HEK293 (cell line): ENCODE data around the gene EPS8L1.
A peak's percentile ranks its signal among the peaks of the same experiment; 100 is the strongest.

Experiments used
- BCL11A ChIP-seq: fragments of 450-650 bp; formaldehyde crosslinking; IDR thresholded peaks from 2 replicates; pipeline ENCODE4 v1.5.1; 2016; ENCODE audit warnings: low read depth, missing biosample characterization, missing genetic modification characterization
- GLIS2 ChIP-seq: fragments of 450-650 bp; formaldehyde crosslinking; IDR thresholded peaks from 2 replicates; pipeline ENCODE4 v1.5.1; 2016; ENCODE audit warnings: missing biosample characterization, missing genetic modification characterization
- INSM2 ChIP-seq: fragments of 450-650 bp; formaldehyde crosslinking; IDR thresholded peaks from 2 replicates; pipeline ENCODE4 v1.5.1; 2016; ENCODE audit warnings: missing biosample characterization, missing genetic modification characterization
- PRDM10 ChIP-seq: fragments of 450-650 bp; formaldehyde crosslinking; IDR thresholded peaks from 2 replicates; pipeline ENCODE4 v1.5.1; 2016; ENCODE audit warnings: missing biosample characterization, missing genetic modification characterization
- SCRT1 ChIP-seq: fragments of 450-650 bp; formaldehyde crosslinking; IDR thresholded peaks from 2 replicates; pipeline ENCODE4 v1.5.1; 2016; ENCODE audit warnings: missing biosample characterization, missing genetic modification characterization, borderline replicate concordance
- SP2 ChIP-seq: fragments of 450-650 bp; formaldehyde crosslinking; IDR thresholded peaks from 2 replicates; pipeline ENCODE4 v1.5.1; 2016; ENCODE audit warnings: missing biosample characterization, missing genetic modification characterization
- SP3 ChIP-seq: fragments of 450-650 bp; formaldehyde crosslinking; IDR thresholded peaks from 2 replicates; pipeline ENCODE4 v1.5.1; 2016; ENCODE audit warnings: missing biosample characterization, missing genetic modification characterization
- TCF7L2 ChIP-seq: IDR thresholded peaks from 2 replicates; pipeline ENCODE4 v1.6.1; 2011; ENCODE audit warnings: low read depth, mild to moderate bottlenecking, inconsistent platforms, low read length, moderate library complexity, borderline replicate concordance
- TRIM28 ChIP-seq: IDR thresholded peaks from 2 replicates; pipeline ENCODE4 v1.6.1; 2011; ENCODE audit warnings: low read length, control low read depth, borderline replicate concordance
- ZBTB21 ChIP-seq: fragments of 450-650 bp; formaldehyde crosslinking; IDR thresholded peaks from 2 replicates; pipeline ENCODE4 v1.5.1; 2017; ENCODE audit warnings: missing biosample characterization, missing genetic modification characterization
- ZBTB49 ChIP-seq: fragments of 450-650 bp; formaldehyde crosslinking; IDR thresholded peaks from 2 replicates; pipeline ENCODE4 v1.5.1; 2016; ENCODE audit warnings: missing biosample characterization, missing genetic modification characterization, low read depth
- ZIC2 ChIP-seq: fragments of 450-650 bp; formaldehyde crosslinking; IDR thresholded peaks from 2 replicates; pipeline ENCODE4 v1.5.1; 2016; ENCODE audit warnings: missing biosample characterization, missing genetic modification characterization
- ZNF10 ChIP-seq: fragments of 450-650 bp; formaldehyde crosslinking; IDR thresholded peaks from 2 replicates; pipeline ENCODE4 v1.5.1; 2017; ENCODE audit warnings: missing biosample characterization, missing genetic modification characterization
- ZNF112 ChIP-seq: fragments of 450-650 bp; formaldehyde crosslinking; IDR thresholded peaks from 2 replicates; pipeline ENCODE4 v1.5.0; 2017; ENCODE audit warnings: missing biosample characterization, missing genetic modification characterization
- ZNF146 ChIP-seq: fragments of 450-650 bp; formaldehyde crosslinking; IDR thresholded peaks from 2 replicates; pipeline ENCODE4 v1.5.1; 2016; ENCODE audit warnings: missing biosample characterization, missing genetic modification characterization
- ZNF18 ChIP-seq: fragments of 450-650 bp; formaldehyde crosslinking; IDR thresholded peaks from 2 replicates; pipeline ENCODE4 v1.5.1; 2016; ENCODE audit warnings: missing biosample characterization, missing genetic modification characterization
- ZNF202 ChIP-seq: fragments of 450-650 bp; formaldehyde crosslinking; IDR thresholded peaks from 2 replicates; pipeline ENCODE4 v1.5.1; 2016; ENCODE audit warnings: missing biosample characterization, missing genetic modification characterization, borderline replicate concordance
- ZNF292 ChIP-seq: fragments of 450-650 bp; formaldehyde crosslinking; IDR thresholded peaks from 2 replicates; pipeline ENCODE4 v1.5.1; 2016; ENCODE audit warnings: low read depth, missing biosample characterization, missing genetic modification characterization, borderline replicate concordance
- ZNF335 ChIP-seq: fragments of 450-650 bp; formaldehyde crosslinking; conservative IDR thresholded peaks from 2 replicates; pipeline ENCODE4 v1.5.1; 2016; ENCODE audit warnings: missing biosample characterization, missing genetic modification characterization
- ZNF341 ChIP-seq: fragments of 450-650 bp; formaldehyde crosslinking; IDR thresholded peaks from 2 replicates; pipeline ENCODE4; 2016; ENCODE audit warnings: low read depth, missing biosample characterization, missing genetic modification characterization
- ZNF350 ChIP-seq: fragments of 450-650 bp; formaldehyde crosslinking; IDR thresholded peaks from 2 replicates; pipeline ENCODE4 v1.5.0; 2017; ENCODE audit warnings: missing biosample characterization, mild to moderate bottlenecking, missing genetic modification characterization
- ZNF354C ChIP-seq: fragments of 450-650 bp; formaldehyde crosslinking; IDR thresholded peaks from 2 replicates; pipeline ENCODE4 v1.5.1; 2016; ENCODE audit warnings: missing biosample characterization, missing genetic modification characterization, low read depth, borderline replicate concordance
- ZNF394 ChIP-seq: fragments of 450-650 bp; formaldehyde crosslinking; IDR thresholded peaks from 2 replicates; pipeline ENCODE4 v1.5.1; 2016; ENCODE audit warnings: missing biosample characterization, missing genetic modification characterization, mild to moderate bottlenecking, moderate library complexity, borderline replicate concordance
- ZNF404 ChIP-seq: fragments of 450-650 bp; formaldehyde crosslinking; IDR thresholded peaks from 2 replicates; pipeline ENCODE4 v1.5.1; 2017; ENCODE audit warnings: missing biosample characterization, missing genetic modification characterization
- ZNF416 ChIP-seq: fragments of 450-650 bp; formaldehyde crosslinking; IDR thresholded peaks from 2 replicates; pipeline ENCODE4 v1.5.1; 2016; ENCODE audit warnings: missing biosample characterization, missing genetic modification characterization
- ZNF549 ChIP-seq: fragments of 450-650 bp; IDR thresholded peaks from 2 replicates; pipeline ENCODE4 v1.5.1; 2018; ENCODE audit warnings: missing biosample characterization, missing genetic modification characterization, mild to moderate bottlenecking, inconsistent platforms, moderate library complexity
- ZNF555 ChIP-seq: fragments of 450-650 bp; formaldehyde crosslinking; conservative IDR thresholded peaks from 2 replicates; pipeline ENCODE4 v1.5.1; 2017; ENCODE audit warnings: missing biosample characterization, mild to moderate bottlenecking, missing genetic modification characterization, inconsistent platforms
- ZNF561 ChIP-seq: fragments of 450-650 bp; IDR thresholded peaks from 2 replicates; pipeline ENCODE4 v1.5.1; 2018; ENCODE audit warnings: missing biosample characterization, missing genetic modification characterization, borderline replicate concordance
- ZNF600 ChIP-seq: fragments of 450-650 bp; formaldehyde crosslinking; IDR thresholded peaks from 2 replicates; pipeline ENCODE4 v1.5.1; 2016; ENCODE audit warnings: missing biosample characterization, missing genetic modification characterization
- ZNF645 ChIP-seq: fragments of 450-650 bp; formaldehyde crosslinking; IDR thresholded peaks from 2 replicates; pipeline ENCODE4; 2016; ENCODE audit warnings: missing biosample characterization, missing genetic modification characterization
- ZNF707 ChIP-seq: fragments of 450-650 bp; formaldehyde crosslinking; IDR thresholded peaks from 2 replicates; pipeline ENCODE4 v1.5.1; 2016; ENCODE audit warnings: missing biosample characterization, missing genetic modification characterization
- ZNF830 ChIP-seq: fragments of 450-650 bp; IDR thresholded peaks from 2 replicates; pipeline ENCODE4 v1.5.0; 2018; ENCODE audit warnings: missing biosample characterization, missing genetic modification characterization, low read depth, mild to moderate bottlenecking, moderate library complexity

EPS8L1 gene

GRCh38 chr19:55113570-55114039 lies 37.9 kb downstream of the EPS8L1 start (continued):
- peak; percentile 87 for TF ChIP-seq ZBTB21
- TF ChIP-seq ZNF645 (tag by site-specific recombination) = no peak
- no peak for TF ChIP-seq ZNF18
- TF ChIP-seq ZNF555 (tag by site-specific recombination) = no peak
- no peak for TF ChIP-seq ZNF202 (tag by site-specific recombination)
- no peak for TF ChIP-seq ZBTB49
- no peak for TF ChIP-seq ZNF561 (tag by site-specific recombination)
- TF ChIP-seq ZNF707 (tag by site-specific recombination) = no peak
- TF ChIP-seq TCF7L2 = no peak
- peak; percentile 76 for TF ChIP-seq ZNF335 (tag by site-specific recombination)
- TF ChIP-seq TRIM28 = no peak
- TF ChIP-seq ZNF394 (tag by site-specific recombination) = no peak
- no peak for TF ChIP-seq ZIC2 (tag by site-specific recombination)
- no peak for TF ChIP-seq ZNF830 (tag by site-specific recombination)
- peak; percentile 43 for TF ChIP-seq SP2
- TF ChIP-seq BCL11A = no peak
- peak; percentile 58; the same call in 1 of the 2 replicates for TF ChIP-seq ZNF10
- peak; percentile 65 for TF ChIP-seq ZNF341 (tag by site-specific recombination)
- TF ChIP-seq PRDM10 (tag by site-specific recombination) = peak; percentile 84
- no peak for TF ChIP-seq INSM2 (tag by site-specific recombination)
- no peak for TF ChIP-seq ZNF112 (tag by site-specific recombination)
- no peak for TF ChIP-seq SP3
- no peak for TF ChIP-seq SCRT1 (tag by site-specific recombination)
- TF ChIP-seq ZNF404 (tag by site-specific recombination) = no peak
- no peak for TF ChIP-seq ZNF146
- TF ChIP-seq ZNF549 (tag by site-specific recombination) = no peak
- no peak for TF ChIP-seq ZNF350 (tag by site-specific recombination)
- peak; percentile 45; the same call in 1 of the 2 replicates for TF ChIP-seq GLIS2 (tag by site-specific recombination)
- TF ChIP-seq ZNF354C (tag by site-specific recombination) = no peak
- TF ChIP-seq ZNF292 (tag by site-specific recombination) = no peak
- TF ChIP-seq ZNF600 (tag by site-specific recombination) = no peak
- TF ChIP-seq ZNF416 (tag by site-specific recombination) = no peak
